NCI-H1930 (cell line): ENCODE results near the gene CR1L.
A peak's percentile ranks its signal among the peaks of the same experiment; 100 is the strongest.
"Not testable (repeated sequence)": the region's sequence is repeated elsewhere in the genome, so short reads cannot be mapped to it uniquely, and the experiment has no call there.

Experiments
- DNase-seq, 2 experiments: peaks; one replicate each; lab custom pipeline; 2025; lab: John Stamatoyannopoulos, UW

The CR1L gene

GRCh38 chr1:207682872-207683434, 38.0 kb downstream of the CR1L start:
- not testable (repeated sequence) for DNase-seq

DNA sequence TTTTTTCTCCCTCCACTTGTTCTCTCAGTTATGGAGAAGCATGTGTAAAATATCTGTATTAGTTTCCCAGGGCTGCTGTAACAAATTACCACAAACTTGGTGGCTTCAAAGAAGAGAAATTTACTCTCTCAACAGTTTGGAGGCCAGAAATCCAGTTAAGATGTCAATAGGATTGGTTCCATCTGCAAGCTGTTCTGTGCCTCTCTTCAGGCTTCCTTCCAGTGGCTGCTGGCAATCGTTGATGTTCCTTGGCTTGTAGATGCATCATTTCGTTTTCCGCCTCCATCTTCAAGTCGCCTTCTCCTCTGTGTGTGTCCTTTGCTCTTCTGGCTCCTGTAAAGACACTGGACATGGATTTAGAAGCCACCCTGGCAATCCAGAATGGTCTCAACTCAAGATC, 45.6 kb downstream of the CR1L start:
- not testable (repeated sequence) for DNase-seq

DNA sequence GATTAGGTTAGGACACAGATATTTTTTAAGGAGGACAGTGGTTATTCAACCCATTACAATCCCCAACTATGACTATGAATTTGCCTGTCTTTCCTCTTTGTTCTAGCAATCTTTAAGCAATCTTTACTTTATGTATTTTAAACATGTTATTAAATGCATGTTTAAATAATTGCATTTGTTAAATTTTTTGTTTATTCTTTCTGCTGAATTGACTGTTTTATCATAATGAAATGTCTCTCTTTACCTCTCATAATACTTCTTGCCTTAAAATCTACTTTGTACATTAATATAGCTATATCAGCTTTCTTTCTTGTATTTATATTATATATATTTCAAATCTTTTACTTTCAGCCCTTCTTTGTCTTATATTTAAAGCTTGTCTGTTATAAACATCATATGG, 46.1 kb downstream of the CR1L start:
- no peak for DNase-seq

GRCh38 chr1:207691841-207692240, 46.9 kb downstream of the CR1L start:
- no peak for DNase-seq

DNA sequence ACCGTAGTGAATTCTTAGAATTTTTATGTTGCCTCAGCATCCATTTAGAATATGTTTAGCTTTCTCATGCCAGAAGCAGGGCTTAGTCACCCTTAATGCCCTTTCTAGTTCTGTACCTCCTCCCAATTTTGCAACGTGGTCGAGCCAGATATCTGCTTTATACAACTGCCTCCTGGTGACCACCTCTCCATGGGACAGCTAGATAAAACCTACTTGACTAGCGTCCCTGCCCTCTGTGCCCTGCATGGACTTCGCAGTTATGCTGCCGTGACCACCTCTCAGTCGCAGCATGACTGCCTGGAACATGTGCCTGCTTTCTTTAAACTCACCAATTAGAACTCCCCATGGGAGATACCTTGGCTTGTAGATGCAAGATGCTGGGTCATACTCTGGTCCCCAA, 47.4 kb downstream of the CR1L start:
- not testable (repeated sequence) for DNase-seq

DNA sequence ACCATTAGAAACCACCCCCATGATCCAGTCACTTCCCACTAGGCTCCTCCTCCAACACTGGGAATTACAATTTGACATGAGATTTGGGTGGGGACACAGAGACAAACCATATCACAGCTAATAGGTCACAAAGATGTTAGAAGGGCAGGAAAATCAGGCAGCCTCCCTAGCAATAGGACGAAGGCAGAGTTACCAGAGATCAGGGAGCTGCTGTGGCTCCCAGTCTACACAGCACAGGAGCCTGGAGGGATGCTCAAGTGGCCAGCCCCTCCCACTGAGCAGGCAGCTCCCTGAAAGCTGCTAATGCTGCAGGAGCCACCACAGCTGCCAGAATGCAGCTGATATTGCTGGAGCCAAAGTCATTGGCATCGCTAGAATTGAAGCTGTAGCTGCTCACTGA, 51.0 kb downstream of the CR1L start:
- no peak for DNase-seq

GRCh38 chr1:207698822-207699483, 54.0 kb downstream of the CR1L start:
- peak; percentile 8 to 43 for DNase-seq

DNA sequence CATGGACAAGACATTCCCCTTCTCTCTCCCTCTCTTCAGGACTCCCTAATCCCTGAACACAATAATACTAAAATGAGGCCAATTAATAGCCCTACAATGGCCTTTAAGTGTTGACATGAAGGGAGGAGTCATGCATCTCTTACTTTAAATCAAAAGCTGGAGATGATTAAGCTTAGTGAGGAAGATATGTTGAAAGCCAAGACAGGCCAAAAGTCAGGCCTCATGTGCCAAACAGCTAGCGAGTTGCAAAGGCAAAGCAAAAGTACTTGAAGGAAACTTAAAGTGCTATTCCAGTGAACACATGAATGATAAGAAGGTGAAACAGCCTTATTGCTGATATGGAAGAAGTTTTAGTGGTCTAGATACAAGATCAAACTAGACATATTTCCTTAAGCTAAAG, 57.4 kb downstream of the CR1L start:
- no peak for DNase-seq

- no peak for DNase-seq
These were observed 58.8 kb downstream of the CR1L start for GRCh38 chr1:207703712-207704111.

DNA sequence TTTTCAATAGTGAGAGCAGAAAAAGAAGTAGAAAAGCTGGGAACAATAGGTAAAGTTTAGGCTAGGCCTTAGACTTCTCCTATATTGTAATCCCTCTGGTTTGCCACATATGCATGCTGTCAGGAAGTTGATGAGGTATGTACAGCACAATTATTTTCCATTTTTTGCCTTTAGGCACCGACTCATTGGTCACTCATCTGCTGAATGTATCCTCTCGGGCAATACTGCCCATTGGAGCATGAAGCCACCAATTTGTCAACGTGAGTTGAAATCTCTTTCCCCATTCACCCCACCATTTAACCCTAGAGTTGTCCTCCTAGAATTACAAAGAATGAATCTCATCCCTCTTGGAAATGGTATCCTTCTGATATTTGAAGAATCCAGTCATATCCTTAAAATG, 63.1 kb downstream of the CR1L start:
- DNase-seq: not testable (repeated sequence)

DNA sequence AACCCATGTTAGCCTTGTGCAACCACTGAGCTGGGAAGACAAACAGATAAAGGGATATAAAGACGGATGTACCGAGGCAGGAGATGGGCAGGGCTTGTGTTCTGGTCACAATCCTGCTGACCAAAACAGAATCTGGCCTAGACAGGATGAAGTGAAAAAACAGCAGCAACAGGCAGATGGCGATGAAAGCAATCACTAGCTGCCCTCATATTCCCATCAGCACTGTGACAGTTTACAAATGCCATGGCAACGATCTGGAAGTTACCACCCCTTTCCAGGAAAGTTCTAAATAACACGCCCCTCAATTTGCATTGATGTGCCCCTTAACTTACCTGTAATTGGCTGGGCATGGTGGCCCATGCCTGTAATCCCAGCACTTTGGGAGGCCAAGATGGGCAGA, 66.4 kb downstream of the CR1L start:
- DNase-seq: no peak

DNA sequence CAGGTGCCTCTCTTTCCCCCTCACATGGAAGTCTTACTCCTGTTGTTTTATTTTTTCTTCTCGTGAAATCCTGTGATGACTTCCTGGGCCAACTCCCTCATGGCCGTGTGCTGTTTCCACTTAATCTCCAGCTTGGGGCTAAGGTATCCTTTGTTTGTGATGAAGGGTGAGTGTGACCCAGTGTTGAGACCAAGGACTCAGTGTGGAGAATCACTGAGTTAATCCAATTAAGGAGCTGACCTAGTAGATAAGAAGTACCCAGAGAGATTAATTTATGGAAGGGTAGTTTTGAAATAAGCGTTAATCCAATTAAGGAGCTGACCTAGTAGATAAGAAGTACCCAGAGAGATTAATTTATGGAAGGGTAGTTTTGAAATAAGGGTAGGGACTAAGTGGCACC, 67.8 kb downstream of the CR1L start:
- DNase-seq: not testable (repeated sequence)

- DNase-seq: no peak
These were observed 68.6 kb downstream of the CR1L start for GRCh38 chr1:207713529-207713928.

DNA sequence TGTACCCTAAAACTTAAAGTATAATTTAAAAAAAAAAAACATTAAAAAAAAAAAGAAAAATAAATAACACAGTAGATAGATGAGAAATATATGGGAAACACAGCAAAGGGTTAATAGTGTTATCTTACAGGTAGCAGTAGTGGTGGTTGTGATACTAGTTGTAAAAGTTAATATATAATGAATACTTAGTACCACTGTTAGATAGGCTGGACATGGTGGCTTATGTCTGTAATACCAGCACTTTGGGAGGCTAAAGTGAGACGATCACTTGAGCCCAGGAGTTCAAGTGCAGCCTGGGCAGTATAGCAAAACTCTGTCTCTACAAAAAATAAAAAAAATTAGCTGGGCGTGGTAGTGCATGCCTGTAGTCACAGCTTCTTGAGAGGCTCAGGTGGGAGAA, 74.3 kb downstream of the CR1L start:
- no peak for DNase-seq

GRCh38 chr1:207728200-207728858, 83.4 kb downstream of the CR1L start:
- DNase-seq: not testable (repeated sequence)

- DNase-seq: not testable (repeated sequence)
These were observed 92.7 kb downstream of the CR1L start for GRCh38 chr1:207737503-207738157.

GRCh38 chr1:207738158-207738659, 93.3 kb downstream of the CR1L start:
- DNase-seq: not testable (repeated sequence)

GRCh38 chr1:207740207-207740606, 95.3 kb downstream of the CR1L start:
- no peak for DNase-seq

DNA sequence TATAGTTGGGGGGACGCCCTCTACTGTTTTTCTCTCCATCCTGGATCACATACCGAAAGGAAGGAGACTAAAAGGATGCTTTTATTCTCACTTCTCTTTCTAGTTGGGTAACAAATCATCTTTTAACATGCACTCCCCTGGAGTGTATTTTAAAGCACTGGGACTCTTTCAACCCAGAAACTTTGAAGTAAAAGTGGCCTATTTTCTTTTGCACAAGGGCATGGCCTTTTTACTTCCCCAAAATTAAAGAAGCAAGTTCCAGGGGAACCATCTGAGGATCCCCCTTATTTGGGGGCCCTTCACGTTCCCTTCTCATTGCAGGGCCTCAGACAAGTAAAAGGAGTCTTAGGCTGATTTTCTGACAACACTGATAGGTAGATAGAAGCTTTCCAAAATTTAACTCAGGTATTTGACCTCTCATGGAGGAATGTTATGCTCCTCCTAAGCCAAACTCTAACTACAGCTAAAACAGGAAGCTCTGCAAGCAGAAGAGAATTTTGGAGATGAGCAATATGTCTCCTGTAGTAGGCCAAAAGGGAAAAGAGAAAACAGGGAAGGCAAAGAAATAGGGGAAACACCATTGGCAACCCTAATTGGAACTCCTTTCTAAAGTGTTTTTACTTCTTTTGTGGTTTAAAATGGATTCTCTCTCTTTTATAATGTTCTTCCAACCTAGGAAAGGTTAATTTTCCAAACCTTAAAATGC, 98.1 kb downstream of the CR1L start:
- no peak for DNase-seq

- no peak for DNase-seq
These were observed 99.1 kb downstream of the CR1L start for GRCh38 chr1:207744000-207744534.

- DNase-seq: no peak
These were observed 100.4 kb downstream of the CR1L start for GRCh38 chr1:207745285-207745684.
